Caco-2 (cell line): ENCODE results near the gene ANO4. TPM values are rescaled to one million over a fixed set of nuclear protein-coding genes. Genes with fewer than 3 reads are reported as not detected.

Source experiments
- BruUV-seq: library from RNA; stranded (reverse); fragments of 400-500 nt; replicated peaks from 2 replicates; lab custom pipeline; 2021; lab: Mats Ljungman, UMichigan
- CTCF ChIA-PET: fragments of 300-600 bp; sonication (Branson Sonifier 250); formaldehyde crosslinking; loops from one replicate; lab custom pipeline; 2022; ENCODE audit warnings: antibody characterized with exemption; lab: Charles Lee
- POLR2A ChIA-PET: fragments of 300-600 bp; sonication (Branson Sonifier 250); formaldehyde crosslinking; loops from one replicate; lab custom pipeline; 2022; ENCODE audit warnings: antibody characterized with exemption; lab: Charles Lee
- DNase-seq, 2 experiments: peaks; one replicate each; pipeline versions ENCODE4 v3.0.0 to v3.0.0-alpha.2; 2020 to 2022
- H3K27me3 ChIP-seq: replicated peaks from 2 replicates; pipeline ENCODE4 v1.6.0; 2011; ENCODE audit warnings: low read length; ENCODE audit not compliant: control insufficient read depth, insufficient read depth
- H3K36me3 ChIP-seq: 2 replicates; pipeline ENCODE4 v1.5.1; 2011; ENCODE audit warnings: low read length; ENCODE audit not compliant: control insufficient read depth, insufficient read depth
- H3K4me1 ChIP-seq: fragments of 250-450 bp; sonication (Bioruptor Pico); 2 replicates; pipeline ENCODE4 v1.5.1; 2020; ENCODE audit warnings: mild to moderate bottlenecking
- H3K4me3 ChIP-seq: 2 replicates; pipeline ENCODE4 v1.5.1; 2011; ENCODE audit warnings: low read depth, mild to moderate bottlenecking, control low read depth, low read length
- H3K9me3 ChIP-seq: fragments of 250-450 bp; sonication (Bioruptor Pico); 2 replicates; pipeline ENCODE4 v1.5.1; 2020; ENCODE audit warnings: mild to moderate bottlenecking, moderate library complexity
- H3K27ac Mint-ChIP-seq: one replicate; pipeline ENCODE4 v1.8.0; 2022; ENCODE audit warnings: mixed read lengths; ENCODE audit not compliant: unreplicated experiment
- H3K27me3 Mint-ChIP-seq: one replicate; pipeline ENCODE4 v1.8.0; 2022; ENCODE audit warnings: mixed read lengths; ENCODE audit not compliant: insufficient read depth, unreplicated experiment
- H3K36me3 Mint-ChIP-seq: one replicate; pipeline ENCODE4 v1.8.0; 2022; ENCODE audit warnings: mild to moderate bottlenecking, mixed read lengths; ENCODE audit not compliant: insufficient read depth, unreplicated experiment
- H3K4me1 Mint-ChIP-seq: one replicate; pipeline ENCODE4 v1.8.0; 2022; ENCODE audit warnings: low read depth, mixed read lengths; ENCODE audit not compliant: unreplicated experiment
- H3K4me3 Mint-ChIP-seq: one replicate; pipeline ENCODE4 v1.8.0; 2022; ENCODE audit warnings: mild to moderate bottlenecking, moderate library complexity, mixed read lengths; ENCODE audit not compliant: unreplicated experiment
- H3K9me3 Mint-ChIP-seq: one replicate; pipeline ENCODE4 v1.8.0; 2022; ENCODE audit warnings: mixed read lengths; ENCODE audit not compliant: unreplicated experiment
- CTCF ChIP-seq, 2 experiments: fragments of 200-600 bp in 1 of 2; IDR thresholded peaks; 1 replicate in 1 of 2; 2 replicates in 1 of 2; pipeline versions ENCODE4 v1.5.1 to v1.8.0; 2011 to 2022; ENCODE audit warnings: antibody characterized with exemption in 1 of 2, control low read depth in 1 of 2, inconsistent platforms in 1 of 2, low read depth in 1 of 2, low read length in 1 of 2, mild to moderate bottlenecking in 1 of 2, moderate library complexity in 1 of 2; ENCODE audit not compliant: insufficient read depth in 1 of 2, severe bottlenecking in 1 of 2, unreplicated experiment in 1 of 2
- intact Hi-C: fragments of 100-400 bp; cut with micrococcal nuclease; formaldehyde crosslinking; loops from one replicate; pipeline ENCODE4 v1.10.0; 2022; ENCODE audit not compliant: unreplicated experiment
- total RNA-seq: library from RNA; stranded (reverse); gene quantifications from 2 replicates; pipeline ENCODE4 v1.2.3, GENCODE V29; 2022

The ANO4 gene
- total RNA-seq, 1 experiment from 2014 or later: 0.09 TPM

GRCh38 chr12:101040936-101041335 is 246.4 kb downstream of the ANO4 start:
- DNase-seq: no peak
- Mint-ChIP-seq H3K27ac (no peak overlapping the region), H3K9me3 (no peaks in the 10 kb centered on the region), H3K27me3 (no peaks in the 10 kb centered on the region), H3K4me3 (no peak overlapping the region), H3K36me3 (no peaks in the 10 kb centered on the region), H3K4me1 (no peaks in the 10 kb centered on the region)
- TF ChIP-seq CTCF (IDR thresholded peaks at IDR 0.05; ENCODE audit: insufficient read depth in 1 of 2, low read depth in 1 of 2, low read length in 1 of 2, severe bottlenecking in 1 of 2, unreplicated experiment in 1 of 2): no peak
- H3K9me3 ChIP-seq: no peaks in the 10 kb centered on the region
- no TSS peak for BruUV-seq
- intact Hi-C loops: loop anchor here (1.0 kb wide), 1 partner anchor 11 kb away; no protein-coding TSS in a partner anchor
- peaks cover 18% of the 10 kb centered on the region for H3K4me1 ChIP-seq
- no peaks in the 10 kb centered on the region for H3K36me3 ChIP-seq
- ChIA-PET POLR2A (no interaction called here), CTCF (no interaction called here)
- no peak overlapping the region for H3K4me3 ChIP-seq
- no peaks in the 10 kb centered on the region for H3K27me3 ChIP-seq

- no peaks in the 10 kb centered on the region for H3K36me3 Mint-ChIP-seq
- no peaks in the 10 kb centered on the region for H3K36me3 ChIP-seq
- H3K27me3 Mint-ChIP-seq: no peaks in the 10 kb centered on the region
- no peaks in the 10 kb centered on the region for H3K9me3 ChIP-seq
- H3K9me3 Mint-ChIP-seq: no peaks in the 10 kb centered on the region
- intact Hi-C loops: no loop called here
- no peak overlapping the region for H3K4me3 Mint-ChIP-seq
- POLR2A ChIA-PET: no interaction called here
- H3K27me3 ChIP-seq: no peaks in the 10 kb centered on the region
- CTCF ChIA-PET: no interaction called here
- H3K4me1 Mint-ChIP-seq: no peaks in the 10 kb centered on the region
- no peak overlapping the region for H3K4me3 ChIP-seq
- no peak for TF ChIP-seq CTCF (IDR thresholded peaks at IDR 0.05; ENCODE audit: insufficient read depth in 1 of 2, low read depth in 1 of 2, low read length in 1 of 2, severe bottlenecking in 1 of 2, unreplicated experiment in 1 of 2)
- no peak overlapping the region for H3K27ac Mint-ChIP-seq
- no TSS peak for BruUV-seq
- peaks cover 18% of the 10 kb centered on the region for H3K4me1 ChIP-seq
- no peak for DNase-seq
Measured at GRCh38 chr12:101042211-101042610, 247.6 kb downstream of the ANO4 start.

GRCh38 chr12:101044512-101045059 is 250.0 kb downstream of the ANO4 start:
- Histone ChIP-seq H3K27me3 (no peaks in the 10 kb centered on the region), H3K9me3 (no peaks in the 10 kb centered on the region), H3K36me3 (no peaks in the 10 kb centered on the region), H3K4me1 (peaks cover 18% of the 10 kb centered on the region), H3K4me3 (no peak overlapping the region)
- no TSS peak for BruUV-seq
- Mint-ChIP-seq H3K36me3 (no peaks in the 10 kb centered on the region), H3K27ac (no peak overlapping the region), H3K4me3 (no peak overlapping the region), H3K4me1 (no peaks in the 10 kb centered on the region), H3K9me3 (no peaks in the 10 kb centered on the region), H3K27me3 (no peaks in the 10 kb centered on the region)
- ChIA-PET CTCF (no interaction called here), POLR2A (no interaction called here)
- no peak for DNase-seq
- TF ChIP-seq CTCF (IDR thresholded peaks at IDR 0.05; ENCODE audit: insufficient read depth in 1 of 2, low read depth in 1 of 2, low read length in 1 of 2, severe bottlenecking in 1 of 2, unreplicated experiment in 1 of 2): no peak
- intact Hi-C loops: no loop called here
